Gastrocnemius medialis (tissue), 4 donors: Measurements from ENCODE around the gene TUBB1. TPM values are rescaled to one million over a fixed set of nuclear protein-coding genes. Genes with fewer than 3 reads are reported as not detected.

Experiments used
- ATAC-seq, 2 donors: fragments of 150-250 bp; one replicate each; pipeline ENCODE4 v1.9.1; 2016
- DNase-seq, 2 donors: peaks; one replicate each; pipeline ENCODE4 v3.0.0-alpha.2; 2019
- H3K27ac ChIP-seq, 4 donors: fragments of 200-600 bp; sonication (generic); 1 replicate in 1 of 4; 2 replicates in 3 of 4; pipeline ENCODE4 v1.5.1; 2016 to 2018; ENCODE audit warnings: mild to moderate bottlenecking in 2 of 4, moderate library complexity in 1 of 4
- H3K27me3 ChIP-seq, 3 donors: fragments of 200-600 bp; sonication (generic) in 2 of 3; 1 replicate in 1 of 3; 2 replicates in 2 of 3; pipeline versions ENCODE4 v1.5.1 to v1.6.0; 2016 to 2019; ENCODE audit warnings: mild to moderate bottlenecking in 1 of 3, moderate library complexity in 1 of 3
- H3K36me3 ChIP-seq, 2 donors: fragments of 200-600 bp; sonication (generic) in 1 of 2; one replicate each; pipeline ENCODE4 v1.5.1; 2017 to 2018
- H3K4me1 ChIP-seq, 2 donors: fragments of 200-600 bp; sonication (generic) in 1 of 2; one replicate each; pipeline ENCODE4 v1.5.1; 2016 to 2017; ENCODE audit warnings: mild to moderate bottlenecking in 2 of 2
- H3K4me3 ChIP-seq, 4 donors: fragments of 200-600 bp; sonication (generic) in 3 of 4; 1 replicate in 1 of 4; 2 replicates in 3 of 4; pipeline ENCODE4 v1.5.1; 2016 to 2019; ENCODE audit warnings: mild to moderate bottlenecking in 2 of 4
- H3K9me3 ChIP-seq, 3 donors: fragments of 200-600 bp; sonication (generic) in 2 of 3; 1 replicate in 1 of 3; 2 replicates in 2 of 3; pipeline ENCODE4 v1.5.1; 2016 to 2019
- CTCF ChIP-seq, 5 experiments: fragments of 450-650 bp in 3 of 5; fragments of 200-600 bp in 2 of 5; sonication (generic) in 2 of 5; IDR thresholded peaks in 4 of 5; conservative IDR thresholded peaks in 1 of 5; 1 replicate in 4 of 5; 2 replicates in 1 of 5; pipeline ENCODE4 v1.5.1; 2016 to 2019; ENCODE audit warnings: antibody characterized with exemption in 5 of 5, mild to moderate bottlenecking in 3 of 5, moderate library complexity in 3 of 5
- POLR2A ChIP-seq, 2 donors: fragments of 450-650 bp; IDR thresholded peaks; one replicate each; pipeline ENCODE4 v1.6.1; 2017; ENCODE audit warnings: antibody characterized with exemption in 2 of 2, mild to moderate bottlenecking in 2 of 2, moderate library complexity in 2 of 2
- in situ Hi-C, 4 donors: fragments of 200-750 bp; cut with MboI; loops; one replicate each; pipeline versions ENCODE4 v1.15.0 to v1.8.0; 2017; ENCODE audit warnings: low sequenced_read_pairs in 4 of 4
- intact Hi-C: fragments of 100-400 bp; cut with DNase I; formaldehyde crosslinking; loops from one replicate; pipeline ENCODE4 v1.15.1; 2023; ENCODE audit warnings: low total_unique reads
- total RNA-seq, 4 donors: library from RNA; depleted of rRNA; stranded (reverse); fragments of >200 nt; gene quantifications; one replicate each; pipeline versions ENCODE4 v1.1.0 to v1.2.3, GENCODE V29; 2016

The TUBB1 gene
- total RNA-seq, 4 donors from 2014 or later: 0.07 TPM; not detected in 3

GRCh38 chr20:59075934-59076508 is 56.8 kb downstream of the TUBB1 start:
- in situ Hi-C loops: loop anchor here in 1 of 4 donors (25.0 kb wide), 1 partner anchor 336 kb away; no protein-coding TSS in a partner anchor
- ATAC-seq: no peak
- no peaks in the 10 kb centered on the region for H3K36me3 ChIP-seq
- intact Hi-C loops: no loop called here
- no peaks in the 10 kb centered on the region for H3K9me3 ChIP-seq
- no peak overlapping the region for H3K27ac ChIP-seq
- no peaks in the 10 kb centered on the region for H3K4me1 ChIP-seq
- TF ChIP-seq POLR2A (IDR thresholded peaks at IDR 0.05) (no peak), CTCF (IDR thresholded peaks at IDR 0.05 in 4 of 5, conservative IDR thresholded peaks at IDR 0.05 in 1 of 5) (no peak)
- peaks cover 0 to 9% (median 8%) of the 10 kb centered on the region in 3 donors for H3K27me3 ChIP-seq
- H3K4me3 ChIP-seq: no peak overlapping the region
- no peak for DNase-seq

Other genes with a start within 250 kb of the TUBB1 start
- not detected for gene GNAS-AS1, start 168.5 kb upstream of the TUBB1 start, total RNA-seq
- gene GNAS, start 166.7 kb upstream of the TUBB1 start, total RNA-seq: 100 to 1,000 TPM; 513 to 854 (median 781) TPM
- gene NELFCD, start 38.2 kb upstream of the TUBB1 start, total RNA-seq: 10 to 100 TPM; 37.8 to 44.3 (median 40.9) TPM
- gene CTSZ, start 12.2 kb upstream of the TUBB1 start, total RNA-seq: 10 to 100 TPM; 25.2 to 58.7 (median 51.9) TPM
- 10 to 100 TPM; 27.1 to 38.2 (median 33.7) TPM for gene ATP5F1E, start 12.9 kb downstream of the TUBB1 start, total RNA-seq
- 10 to 100 TPM; 31.6 to 41.3 (median 35.1) TPM for gene PRELID3B, start 23.4 kb downstream of the TUBB1 start, total RNA-seq
- gene ZNF831, start 144.4 kb downstream of the TUBB1 start, total RNA-seq: under 1 TPM in 2 of 4 donors, not detected in 2; 0.05 to 0.07 TPM